GM12801 (cell line): Measurements from ENCODE around the gene CHPF2.

Source experiments
- CTCF ChIP-seq: IDR thresholded peaks from one replicate; pipeline ENCODE4 v1.5.1; 2011; ENCODE audit warnings: control low read depth; ENCODE audit not compliant: insufficient read length; ENCODE audit errors: extremely low read depth

Gene CHPF2

DNA sequence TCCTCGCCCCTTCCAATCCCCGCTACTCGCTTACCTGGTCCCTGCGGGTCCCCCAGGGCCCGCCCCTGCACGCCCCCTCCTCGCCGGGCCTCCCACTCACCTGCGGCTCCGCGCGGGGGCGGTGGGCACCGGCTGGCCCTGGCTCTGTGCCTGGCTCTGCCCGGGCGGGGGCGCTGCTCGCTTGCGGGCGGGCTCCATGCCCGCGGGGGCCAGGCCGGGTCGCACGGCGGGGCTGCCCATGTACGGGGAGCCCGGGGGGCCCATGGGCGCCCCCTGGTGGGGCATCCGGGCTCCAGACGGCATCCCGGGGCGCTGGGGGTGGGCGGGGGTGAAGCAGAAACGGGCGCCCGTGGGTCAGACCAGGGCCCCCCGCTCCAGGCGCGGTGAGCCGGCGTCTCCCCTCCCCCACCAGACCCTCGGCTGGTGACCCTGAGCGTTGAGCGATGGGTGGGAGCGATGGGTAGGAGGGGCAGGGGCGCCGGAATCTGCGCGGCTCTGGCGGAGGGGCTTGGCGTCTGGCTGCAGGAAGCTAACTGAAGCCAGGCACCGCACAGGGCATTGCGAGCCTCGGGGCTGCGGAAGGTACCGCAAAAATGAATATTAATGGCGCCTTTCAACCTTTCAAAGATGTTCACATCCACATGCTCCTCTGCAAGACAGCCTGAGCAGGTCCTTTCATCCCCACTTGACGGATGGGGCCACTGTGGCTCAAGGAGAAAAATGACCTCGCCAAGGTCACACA is 13.2 kb downstream of the CHPF2 start:
- no peak for TF ChIP-seq CTCF

- TF ChIP-seq CTCF, result no peak
Measured at GRCh38 chr7:151246102-151246850, 14.0 kb downstream of the CHPF2 start.

- no peak for TF ChIP-seq CTCF
Measured at GRCh38 chr7:151246851-151247580, 14.7 kb downstream of the CHPF2 start.

GRCh38 chr7:151247611-151248345 is 15.5 kb downstream of the CHPF2 start:
- no peak for TF ChIP-seq CTCF

DNA sequence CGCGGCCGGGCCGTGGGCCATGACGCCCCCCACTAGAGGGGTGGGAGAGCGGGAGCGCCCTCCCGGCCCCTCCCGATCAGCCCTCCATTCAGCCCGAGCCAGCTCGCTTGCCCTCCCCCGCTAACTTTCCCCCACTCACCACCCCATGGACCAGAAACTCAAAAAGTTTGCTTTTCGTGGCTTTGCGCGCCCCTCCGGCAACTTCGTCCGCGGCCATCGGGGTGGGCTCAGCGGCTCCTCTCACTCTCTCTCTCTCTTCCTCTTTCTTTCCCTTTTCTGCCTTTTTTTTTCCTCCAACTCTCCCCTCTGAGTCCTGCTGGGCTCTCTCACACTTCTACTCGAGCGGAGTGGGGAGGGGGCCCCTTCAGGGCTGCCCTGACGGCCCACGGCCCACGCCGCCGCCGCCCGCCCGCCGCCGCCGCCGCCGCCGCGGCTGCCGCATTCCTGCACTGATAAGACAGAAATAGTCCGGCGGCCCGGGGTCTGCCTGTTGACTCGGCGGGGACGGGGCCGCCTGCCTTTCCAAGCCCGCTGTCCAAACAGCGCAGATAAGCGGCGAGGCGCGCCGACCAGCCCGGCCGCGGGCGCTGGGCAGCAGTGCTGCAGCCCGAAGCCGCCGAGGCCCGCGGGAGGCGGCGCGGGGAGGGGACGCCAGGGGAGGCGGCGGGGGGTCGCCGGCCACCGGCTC is 16.2 kb downstream of the CHPF2 start, which contains the start of gene SMARCD3:
SMARCD3 (minus strand) TSS at position 349 of the 688 bp plus-strand sequence; CDS start at position 217, 132 bp downstream.
- no peak for TF ChIP-seq CTCF

GRCh38 chr7:151249034-151249731 is 16.9 kb downstream of the CHPF2 start:
- no peak for TF ChIP-seq CTCF
